OCI-M2 (cell line): ENCODE results near the gene MAK.
A peak's percentile ranks its signal among the peaks of the same experiment; 100 is the strongest.
"Not testable (repeated sequence)": the region's sequence is repeated elsewhere in the genome, so short reads cannot be mapped to it uniquely, and the experiment has no call there.

Experiments used
- DNase-seq: peaks from one replicate; lab custom pipeline; 2025; ENCODE audit not compliant: unreplicated experiment; lab: John Stamatoyannopoulos, UW

MAK gene

GRCh38 chr6:10837995-10838793 lies at the start of gene MAK:
Gene MAK (minus strand): TSS chr6:10838539. CDS start chr6:10830648, 7,891 bp downstream.
- DNase-seq = peak; percentile 95

DNA sequence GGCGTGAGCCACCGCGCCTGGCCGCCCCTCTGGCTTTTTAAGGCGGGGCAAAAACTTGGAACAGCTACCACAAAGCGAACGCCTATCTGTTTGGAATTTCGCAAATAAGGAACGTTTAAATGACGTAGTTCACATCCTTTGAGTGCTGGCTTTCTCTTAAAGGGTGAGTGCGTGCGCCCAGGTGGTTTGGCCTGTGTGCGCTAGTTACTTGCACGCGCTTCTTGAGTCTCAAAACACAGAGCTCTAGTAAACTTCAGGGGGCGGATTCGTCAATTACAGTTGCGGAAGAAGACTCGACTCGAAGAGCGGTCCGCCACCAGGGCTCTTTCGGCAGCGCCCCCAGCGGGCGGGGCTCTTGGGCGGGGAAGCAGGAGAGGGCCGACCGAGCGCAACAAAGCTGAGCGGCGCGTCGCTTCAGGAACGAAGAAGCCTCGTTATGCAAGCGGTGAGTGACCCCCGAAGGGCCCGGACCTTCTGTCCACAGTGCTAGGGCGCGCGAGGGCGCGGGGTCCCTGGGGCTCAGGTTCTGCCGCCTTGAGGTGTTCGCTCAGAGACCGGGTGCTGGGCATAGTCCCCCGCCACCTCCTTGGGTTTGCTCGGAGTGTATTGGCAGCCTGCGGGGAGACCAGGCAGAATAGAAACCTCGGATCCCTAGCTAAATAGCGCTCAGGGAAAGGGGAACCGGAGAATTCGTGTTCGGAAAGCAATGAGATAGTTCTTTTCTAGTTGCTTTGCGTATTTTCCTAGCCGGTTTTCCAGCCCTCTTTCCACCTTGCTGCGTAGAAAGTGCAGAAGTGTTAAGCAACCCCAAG lies 48.6 kb upstream of the MAK start, which contains the start of gene SYCP2L:
SYCP2L (plus strand) TSS at position 362 of the 812 bp plus-strand sequence; CDS start at position 437, 75 bp downstream.
- DNase-seq = peak; percentile 78

- not testable (repeated sequence) for DNase-seq
These were observed 48.0 kb upstream of the MAK start for GRCh38 chr6:10886365-10886690.

GRCh38 chr6:10884245-10884972 lies 46.1 kb upstream of the MAK start:
- no peak for DNase-seq

DNA sequence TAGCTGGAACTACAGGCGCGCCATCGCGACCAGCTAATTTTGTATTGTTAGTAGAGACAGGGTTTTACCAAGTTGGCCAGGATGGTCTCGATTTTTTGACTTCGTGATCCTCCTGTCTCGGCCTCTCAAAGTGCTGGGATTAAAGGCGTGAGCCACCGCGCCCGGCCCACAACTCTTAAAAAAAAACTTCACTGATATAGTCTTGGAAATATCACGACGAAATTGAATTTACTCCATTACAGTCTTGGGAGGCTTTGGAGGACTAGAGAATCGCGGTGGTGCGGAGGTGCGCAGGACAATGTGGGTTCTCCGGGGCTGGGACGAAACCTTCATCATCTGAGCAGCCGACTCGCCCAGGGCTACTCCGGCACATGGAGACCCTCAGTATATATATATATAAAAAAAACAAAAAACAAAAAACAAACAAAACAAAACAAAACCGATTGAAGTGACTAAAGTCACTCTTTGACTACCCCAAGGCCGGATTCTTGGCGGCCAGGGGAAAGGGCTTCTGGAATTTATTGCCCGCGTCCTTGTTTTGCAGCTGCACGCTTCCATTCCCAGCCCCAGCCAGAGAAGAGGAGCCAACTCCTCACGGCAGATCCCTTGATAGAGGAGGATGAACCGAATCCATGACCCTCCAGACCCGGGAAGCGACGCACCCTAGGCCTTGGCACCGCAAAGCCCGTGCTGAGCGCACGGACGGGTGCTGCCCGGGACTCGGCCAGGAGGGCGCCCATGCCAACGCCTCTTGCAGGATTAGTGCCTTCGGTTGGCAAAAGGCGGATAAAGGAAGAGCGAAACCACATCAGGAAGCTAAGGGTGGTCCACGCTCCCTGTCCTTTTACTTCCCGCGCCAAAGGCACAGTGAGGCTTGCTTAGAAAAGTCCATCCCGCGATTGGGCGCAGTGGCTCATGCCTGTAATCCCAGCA lies 45.2 kb upstream of the MAK start:
- DNase-seq = no peak

DNA sequence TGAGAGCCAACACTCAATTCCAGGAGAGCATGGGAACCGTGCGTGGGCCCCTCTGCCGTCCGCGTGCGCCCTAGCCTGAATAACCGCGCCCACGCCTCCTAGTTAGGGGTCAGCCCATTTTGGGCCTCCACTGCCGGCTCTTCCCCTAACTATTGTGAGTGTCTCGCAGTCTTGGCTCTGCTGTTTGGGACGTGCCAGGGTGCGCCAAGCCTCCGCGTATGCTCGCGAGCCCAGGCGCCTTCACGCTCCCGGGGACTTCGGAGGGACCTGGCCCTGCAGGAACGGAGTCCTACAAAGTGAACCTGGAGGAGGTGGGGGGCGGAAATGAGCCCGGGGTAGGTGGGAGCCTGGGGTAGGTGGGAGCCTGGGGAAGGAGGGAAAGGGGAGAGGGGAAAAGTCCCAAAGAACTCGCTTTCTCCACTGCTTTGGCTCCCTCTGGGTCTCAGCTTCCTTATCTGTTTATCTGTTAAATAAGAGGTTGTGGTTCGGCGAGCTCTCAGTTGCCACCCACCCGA lies 44.4 kb upstream of the MAK start:
- no peak for DNase-seq

- not testable (repeated sequence) for DNase-seq
These were observed 43.9 kb upstream of the MAK start for GRCh38 chr6:10882253-10882630.

- no peak for DNase-seq
These were observed 42.0 kb upstream of the MAK start for GRCh38 chr6:10880366-10880765.

GRCh38 chr6:10877871-10878270 lies 39.5 kb upstream of the MAK start:
- DNase-seq = no peak

- no peak for DNase-seq
These were observed 38.7 kb upstream of the MAK start for GRCh38 chr6:10877012-10877411.

GRCh38 chr6:10875026-10875425 lies 36.7 kb upstream of the MAK start:
- DNase-seq = no peak

DNA sequence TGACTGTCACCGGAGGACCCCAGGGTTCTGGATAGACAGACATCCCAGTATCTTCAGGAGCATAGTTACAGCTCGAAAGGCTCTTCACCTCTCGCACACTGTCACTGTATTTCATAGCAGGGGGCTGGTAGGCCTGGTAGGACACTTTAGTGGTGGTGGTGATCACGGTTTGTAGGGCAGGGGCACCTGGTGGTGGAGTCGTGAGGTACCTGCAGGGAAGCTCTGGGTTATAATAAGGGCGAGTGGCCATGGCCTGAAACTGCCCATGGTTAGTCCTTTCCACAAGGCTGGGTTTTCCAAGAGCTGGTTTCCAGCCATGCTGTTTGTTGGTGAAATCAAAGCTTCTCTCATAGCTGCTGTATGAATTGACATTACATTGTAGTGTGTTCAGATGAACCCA lies 35.9 kb upstream of the MAK start:
- DNase-seq = no peak

DNA sequence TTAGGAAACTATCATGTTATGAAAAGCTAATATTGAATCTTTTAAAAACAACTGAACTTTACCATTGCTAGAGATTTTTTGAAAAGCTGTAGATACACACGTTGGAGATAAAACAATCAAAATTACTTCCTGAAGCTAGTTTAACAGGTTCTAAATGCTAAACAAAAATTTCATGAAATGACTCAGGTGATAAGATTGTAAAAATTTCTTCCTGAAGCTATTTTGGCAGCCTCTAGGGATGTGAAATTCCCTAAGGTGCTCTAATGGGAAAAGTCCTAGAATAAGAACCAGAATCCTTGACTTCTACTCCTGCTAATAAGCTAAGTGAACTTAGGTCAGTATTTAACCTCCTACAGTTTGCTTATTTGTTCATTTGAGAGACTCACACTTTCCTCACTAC lies 35.0 kb upstream of the MAK start:
- no peak for DNase-seq

- DNase-seq = no peak
These were observed 29.6 kb upstream of the MAK start for GRCh38 chr6:10867952-10868351.

GRCh38 chr6:10866709-10867108 lies 28.4 kb upstream of the MAK start:
- not testable (repeated sequence) for DNase-seq

GRCh38 chr6:10863031-10863430 lies 24.7 kb upstream of the MAK start:
- not testable (repeated sequence) for DNase-seq

- DNase-seq = no peak
These were observed 24.0 kb upstream of the MAK start for GRCh38 chr6:10862361-10862760.

- no peak for DNase-seq
These were observed 22.7 kb upstream of the MAK start for GRCh38 chr6:10861086-10861485.

- no peak for DNase-seq
These were observed 18.9 kb upstream of the MAK start for GRCh38 chr6:10857259-10857658.

DNA sequence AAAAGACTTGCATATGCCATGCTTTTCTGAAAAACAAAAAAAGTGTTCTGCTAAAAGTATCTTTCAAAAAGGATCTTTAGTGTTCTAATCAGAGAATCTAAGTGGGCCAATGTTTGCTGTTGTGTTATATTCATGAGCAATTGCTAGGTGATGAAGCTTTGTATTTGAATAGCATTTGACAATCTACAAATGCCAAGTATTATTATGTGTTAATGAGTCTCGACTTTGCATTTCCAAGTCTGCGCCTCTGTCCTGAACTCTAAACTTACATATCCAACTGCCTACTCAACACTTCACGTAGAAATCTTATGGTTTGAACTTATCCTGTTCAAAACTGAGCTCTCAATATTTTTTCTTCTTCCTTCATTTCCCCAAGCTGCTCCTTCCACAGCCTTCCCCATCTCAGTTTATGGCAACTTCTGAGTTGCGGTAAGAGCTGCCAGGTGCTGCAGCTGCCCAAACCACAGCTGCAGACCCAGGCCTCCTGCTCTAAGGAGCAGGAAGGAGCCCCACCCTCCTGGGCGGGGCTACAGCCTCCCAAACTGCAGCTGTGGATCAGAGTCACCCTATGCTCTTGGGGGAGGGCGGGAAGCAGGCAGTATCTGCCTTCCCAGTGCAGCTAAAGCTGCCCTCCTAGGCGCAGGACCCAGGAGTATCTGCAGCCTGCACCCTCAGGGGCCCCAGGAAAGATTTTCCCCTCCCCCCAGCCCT lies 16.7 kb upstream of the MAK start:
- DNase-seq = no peak
